DMS53 treated with DMSO at 0.1 percent for 48 hours (cell line): ENCODE results near the gene RIC8B.

ENCODE experiments used
- DNase-seq: peaks from one replicate; lab custom pipeline; 2025; ENCODE audit not compliant: unreplicated experiment; lab: John Stamatoyannopoulos, UW

RIC8B gene

DNA sequence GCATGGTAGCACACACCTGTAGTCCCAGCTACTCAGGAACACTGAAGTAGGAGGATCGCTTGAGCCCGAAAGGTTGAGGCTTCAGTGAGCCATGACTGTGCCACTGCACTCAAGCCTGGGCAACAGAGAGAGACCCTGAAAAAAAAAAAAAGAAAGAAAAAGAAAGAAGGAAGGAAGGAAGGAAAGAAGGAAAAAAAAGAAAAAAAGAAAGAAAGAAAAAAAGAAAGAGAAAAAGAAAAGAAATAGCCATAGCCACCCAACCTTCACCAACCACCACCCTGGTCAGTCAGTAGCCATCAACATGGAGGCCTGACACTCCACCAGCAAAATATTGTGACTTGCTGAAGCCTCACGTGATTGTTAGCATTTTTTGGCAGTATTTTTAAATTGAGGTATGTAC, 159.8 kb downstream of the RIC8B start:
- DNase-seq, result no peak
